Spleen (tissue), 11 donors: ENCODE measurements around the gene MDM4. TPM values are rescaled to one million over a fixed set of nuclear protein-coding genes. Genes with fewer than 3 reads are reported as not detected.

Experiments used
- DNase-seq: peaks from one replicate; pipeline ENCODE4 v3.0.0-alpha.2; 2020
- H3K27ac ChIP-seq, 8 donors: fragments of 200-600 bp; sonication (generic) in 7 of 8; 1 replicate in 4 of 8; 2 replicates in 4 of 8; pipeline versions ENCODE4 v1.5.0 to v1.8.0; 2016 to 2021; ENCODE audit warnings: inconsistent platforms in 4 of 8, mild to moderate bottlenecking in 4 of 8, moderate library complexity in 1 of 8
- H3K27me3 ChIP-seq, 7 donors: fragments of 200-600 bp; sonication (generic) in 6 of 7; replicated peaks in 1 of 7; 1 replicate in 4 of 7; 2 replicates in 3 of 7; pipeline versions ENCODE4 v1.5.0 to v1.8.0; 2016 to 2021; ENCODE audit warnings: inconsistent platforms in 3 of 7, mild to moderate bottlenecking in 1 of 7
- H3K36me3 ChIP-seq, 6 donors: fragments of 200-600 bp; sonication (generic) in 5 of 6; 1 replicate in 4 of 6; 2 replicates in 2 of 6; pipeline versions ENCODE4 v1.5.0 to v1.8.0; 2016 to 2021; ENCODE audit warnings: inconsistent platforms in 2 of 6
- H3K4me1 ChIP-seq, 6 donors: fragments of 200-600 bp; sonication (generic) in 5 of 6; 1 replicate in 3 of 6; 2 replicates in 3 of 6; pipeline versions ENCODE4 v1.5.0 to v1.8.0; 2016 to 2021; ENCODE audit warnings: inconsistent platforms in 3 of 6
- H3K4me3 ChIP-seq, 8 donors: fragments of 200-600 bp; sonication (generic) in 7 of 8; 1 replicate in 4 of 8; 2 replicates in 4 of 8; pipeline versions ENCODE4 v1.5.0 to v1.8.0; 2016 to 2021; ENCODE audit warnings: inconsistent platforms in 4 of 8, mild to moderate bottlenecking in 4 of 8, moderate library complexity in 2 of 8
- H3K9me3 ChIP-seq, 8 donors: fragments of 200-600 bp; sonication (generic) in 7 of 8; 1 replicate in 4 of 8; 2 replicates in 4 of 8; pipeline versions ENCODE4 v1.5.0 to v1.8.0; 2016 to 2021; ENCODE audit warnings: inconsistent platforms in 4 of 8
- CTCF ChIP-seq, 11 experiments: fragments of 200-600 bp in 7 of 11; fragments of 450-650 bp in 4 of 11; sonication (generic) in 4 of 11; IDR thresholded peaks in 8 of 11; conservative IDR thresholded peaks in 3 of 11; 1 replicate in 7 of 11; 2 replicates in 4 of 11; pipeline versions ENCODE4 v1.4.0 to v1.8.0; 2016 to 2021; ENCODE audit warnings: antibody characterized with exemption in 11 of 11, inconsistent platforms in 4 of 11, mild to moderate bottlenecking in 1 of 11
- POLR2A ChIP-seq, 3 donors: fragments of 450-650 bp; IDR thresholded peaks; one replicate each; pipeline ENCODE4 v1.5.1; 2017; ENCODE audit warnings: antibody characterized with exemption in 3 of 3, mild to moderate bottlenecking in 1 of 3
- POLR2AphosphoS5 ChIP-seq, 3 donors: sonication (generic); formaldehyde crosslinking; IDR thresholded peaks; one replicate each; pipeline ENCODE4 v1.5.1; 2017; ENCODE audit warnings: antibody characterized with exemption in 3 of 3
- WGBS, 5 donors: extraction: QIAGEN DNeasy Blood & Tissue Kit in 3 of 5; methylation state at CpG; one replicate each; pipeline versions ENCODE4 v1.1.5 to v1.1.7; 2013 to 2018; 5-methylcytosine and 5-hydroxymethylcytosine counted together
- intact Hi-C: fragments of 100-400 bp; cut with DNase I; formaldehyde crosslinking; loops from one replicate; pipeline ENCODE4 v1.15.0; 2023; ENCODE audit warnings: low total_unique reads
- polyA plus RNA-seq, 3 donors: library from polyadenylated mRNA; stranded (reverse); fragments of 200-250 nt; gene quantifications; one replicate each; pipeline ENCODE4 v1.2.1, GENCODE V29; 2013
- total RNA-seq, 7 donors: library from RNA; depleted of rRNA in 3 of 7; stranded (reverse); fragments of >200 nt in 3 of 7; fragmentation: NEBNext Ultra II Directional in 4 of 7; extraction: Animal tissue kit (Norgen Biotek cat#: 25700) in 4 of 7; gene quantifications; one replicate each; pipeline versions ENCODE4 v1.1.0 to v1.2.1, GENCODE V29; 2016 to 2021
- donor health status: healthy with polysubstance abuse.
- donor health status: DM: no; HTN: no; CAD: no; lungs with moderate emphysema.
- donor health status: DM: no; HTN: no; CAD: no.
- donor health status: Bipolar disorder and iron deficiency.
- donor health status: healthy.
- donor health status: DM: no; HTN: no; CAD: no.
- donor health status: DM: yes; HTN: yes; CAD: no.

Gene MDM4
- total and polyA plus RNA-seq, 10 donors, result 10.6 to 192 (median 157) TPM

- Histone ChIP-seq H3K27me3 (no peaks in the 10 kb centered on the region), H3K36me3 (peaks cover 0 to 28% (median 0%) of the 10 kb centered on the region in 6 donors), H3K4me1 (peaks cover 0 to 4% (median 0%) of the 10 kb centered on the region in 6 donors), H3K4me3 (no peak overlapping the region), H3K27ac (no peak overlapping the region), H3K9me3 (no peaks in the 10 kb centered on the region)
- intact Hi-C loops, result no loop called here
- no peak for DNase-seq
- 51 to 76% (median 67%) methylated on average over 4 of the region's 4 CpGs for WGBS, 5 donors
- TF ChIP-seq POLR2A (IDR thresholded peaks at IDR 0.05) (no peak), CTCF (IDR thresholded peaks at IDR 0.05 in 8 of 11, conservative IDR thresholded peaks at IDR 0.05 in 3 of 11) (no peak), POLR2AphosphoS5 (IDR thresholded peaks at IDR 0.05) (no peak)
These were observed 82.2 kb downstream of the MDM4 start for GRCh38 chr1:204598319-204598969.

GRCh38 chr1:204599098-204599497 lies 82.9 kb downstream of the MDM4 start:
- no peak for TF ChIP-seq CTCF (IDR thresholded peaks at IDR 0.05 in 8 of 11, conservative IDR thresholded peaks at IDR 0.05 in 3 of 11)
- no peak for TF ChIP-seq POLR2A (IDR thresholded peaks at IDR 0.05)
- TF ChIP-seq POLR2AphosphoS5 (IDR thresholded peaks at IDR 0.05), result no peak
- Histone ChIP-seq H3K36me3 (peaks cover 0 to 28% (median 0%) of the 10 kb centered on the region in 6 donors), H3K4me1 (peaks cover 0 to 4% (median 0%) of the 10 kb centered on the region in 6 donors), H3K4me3 (no peak overlapping the region), H3K27ac (no peak overlapping the region), H3K27me3 (no peaks in the 10 kb centered on the region), H3K9me3 (no peaks in the 10 kb centered on the region)
- 76 to 91% (median 83%) methylated on average over 8 of the region's 8 CpGs for WGBS, 5 donors
- intact Hi-C loops, result no loop called here
- no peak for DNase-seq

- WGBS, 5 donors, result 80 to 87% (median 85%) methylated on average over 10 of the region's 10 CpGs
- H3K9me3 ChIP-seq, result no peaks in the 10 kb centered on the region
- H3K4me1 ChIP-seq, result peaks cover 0 to 4% (median 0%) of the 10 kb centered on the region in 6 donors
- no peak for DNase-seq
- H3K27ac ChIP-seq, result no peak overlapping the region
- H3K27me3 ChIP-seq, result no peaks in the 10 kb centered on the region
- no peak overlapping the region for H3K4me3 ChIP-seq
- H3K36me3 ChIP-seq, result peaks cover 0 to 28% (median 0%) of the 10 kb centered on the region in 6 donors
- intact Hi-C loops, result no loop called here
- TF ChIP-seq POLR2A (IDR thresholded peaks at IDR 0.05) (no peak), CTCF (IDR thresholded peaks at IDR 0.05 in 8 of 11, conservative IDR thresholded peaks at IDR 0.05 in 3 of 11) (no peak), POLR2AphosphoS5 (IDR thresholded peaks at IDR 0.05) (no peak)
These were observed 83.4 kb downstream of the MDM4 start for GRCh38 chr1:204599596-204599995.

GRCh38 chr1:204600203-204600602 lies 84.0 kb downstream of the MDM4 start:
- 86 to 95% (median 87%) methylated on average over 5 of the region's 5 CpGs for WGBS, 5 donors
- intact Hi-C loops, result no loop called here
- Histone ChIP-seq H3K4me1 (peaks cover 0 to 4% (median 0%) of the 10 kb centered on the region in 6 donors), H3K27me3 (no peaks in the 10 kb centered on the region), H3K36me3 (peaks cover 0 to 27% (median 0%) of the 10 kb centered on the region in 6 donors), H3K9me3 (no peaks in the 10 kb centered on the region), H3K27ac (no peak overlapping the region), H3K4me3 (no peak overlapping the region)
- no peak for DNase-seq
- no peak for TF ChIP-seq POLR2A (IDR thresholded peaks at IDR 0.05)
- no peak for TF ChIP-seq CTCF (IDR thresholded peaks at IDR 0.05 in 8 of 11, conservative IDR thresholded peaks at IDR 0.05 in 3 of 11)
- no peak for TF ChIP-seq POLR2AphosphoS5 (IDR thresholded peaks at IDR 0.05)
